ENCODE data around the gene NR2C1.

The NR2C1 gene

GRCh38 chr12:95072900-95073697 lies at the start of gene NR2C1:
Gene NR2C1 (minus strand): TSS chr12:95073618. CDS start chr12:95067384, 6,234 bp downstream.
- TF ChIP-seq, protein P1, sequence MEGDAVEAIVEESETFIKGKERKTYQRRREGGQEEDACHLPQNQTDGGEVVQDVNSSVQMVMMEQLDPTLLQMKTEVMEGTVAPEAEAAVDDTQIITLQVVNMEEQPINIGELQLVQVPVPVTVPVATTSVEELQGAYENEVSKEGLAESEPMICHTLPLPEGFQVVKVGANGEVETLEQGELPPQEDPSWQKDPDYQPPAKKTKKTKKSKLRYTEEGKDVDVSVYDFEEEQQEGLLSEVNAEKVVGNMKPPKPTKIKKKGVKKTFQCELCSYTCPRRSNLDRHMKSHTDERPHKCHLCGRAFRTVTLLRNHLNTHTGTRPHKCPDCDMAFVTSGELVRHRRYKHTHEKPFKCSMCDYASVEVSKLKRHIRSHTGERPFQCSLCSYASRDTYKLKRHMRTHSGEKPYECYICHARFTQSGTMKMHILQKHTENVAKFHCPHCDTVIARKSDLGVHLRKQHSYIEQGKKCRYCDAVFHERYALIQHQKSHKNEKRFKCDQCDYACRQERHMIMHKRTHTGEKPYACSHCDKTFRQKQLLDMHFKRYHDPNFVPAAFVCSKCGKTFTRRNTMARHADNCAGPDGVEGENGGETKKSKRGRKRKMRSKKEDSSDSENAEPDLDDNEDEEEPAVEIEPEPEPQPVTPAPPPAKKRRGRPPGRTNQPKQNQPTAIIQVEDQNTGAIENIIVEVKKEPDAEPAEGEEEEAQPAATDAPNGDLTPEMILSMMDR (IDR thresholded peaks at IDR 0.05; ENCODE audit: control extremely low read depth, extremely low read depth, low read depth, missing control alignments), result no peak
- CTCF ChIA-PET, result interaction anchor here (0.9 to 3.0 kb wide), 29 partner anchors 9 to 527 kb away, joined by 3 to 22 read pairs (median 4); partner anchors contain the start of genes FGD6 and VEZT

GRCh38 chr12:95118788-95119179 lies 45.4 kb upstream of the NR2C1 start:
- no peak for DNase-seq (ENCODE audit: extremely low spot score)
- CTCF ChIA-PET, result interaction anchor here (0.6 to 4.7 kb wide), 2 partner anchors 10 to 417 kb away, joined by 3 to 101 read pairs; no protein-coding TSS in a partner anchor
- TF ChIP-seq, protein P1 (IDR thresholded peaks at IDR 0.05; ENCODE audit: control extremely low read depth, extremely low read depth, low read depth, missing control alignments), result no peak
- POLR2A ChIA-PET, result no interaction called here

More at GRCh38 chr12:95072900-95073697, at the start of gene NR2C1:
- POLR2A ChIA-PET, result interaction anchor here (0.6 to 1.0 kb wide), 2 partner anchors 94 to 401 kb away, joined by 3 to 5 read pairs; partner anchors contain the start of gene METAP2
- DNase-seq (ENCODE audit: extremely low spot score), result peak; percentile 99

GRCh38 chr12:95118138-95118787 lies 44.8 kb upstream of the NR2C1 start:
- POLR2A ChIA-PET, result no interaction called here
- TF ChIP-seq, protein P1 (IDR thresholded peaks at IDR 0.05; ENCODE audit: control extremely low read depth, extremely low read depth, low read depth, missing control alignments), result no peak
- CTCF ChIA-PET, result interaction anchor here (1.0 to 4.7 kb wide), 17 partner anchors 9 to 418 kb away, joined by 3 to 101 read pairs (median 6); partner anchors contain the start of genes FGD6, NR2C1 and VEZT
- DNase-seq (ENCODE audit: extremely low spot score), result no peak

GRCh38 chr12:95117178-95117599 lies 43.8 kb upstream of the NR2C1 start:
- ChIA-PET CTCF (interaction anchor here (0.6 to 4.7 kb wide), 30 partner anchors 10 to 419 kb away, joined by 3 to 101 read pairs (median 4); partner anchors contain the start of genes FGD6, NR2C1 and VEZT), POLR2A (interaction anchor here (0.7 kb wide), 1 partner anchor 12 kb away, joined by 3 read pairs; no protein-coding TSS in a partner anchor)
- peak; percentile 64 for DNase-seq (ENCODE audit: extremely low spot score)
- TF ChIP-seq, protein P1 (IDR thresholded peaks at IDR 0.05; ENCODE audit: control extremely low read depth, extremely low read depth, low read depth, missing control alignments), result peak; percentile 59

DNA sequence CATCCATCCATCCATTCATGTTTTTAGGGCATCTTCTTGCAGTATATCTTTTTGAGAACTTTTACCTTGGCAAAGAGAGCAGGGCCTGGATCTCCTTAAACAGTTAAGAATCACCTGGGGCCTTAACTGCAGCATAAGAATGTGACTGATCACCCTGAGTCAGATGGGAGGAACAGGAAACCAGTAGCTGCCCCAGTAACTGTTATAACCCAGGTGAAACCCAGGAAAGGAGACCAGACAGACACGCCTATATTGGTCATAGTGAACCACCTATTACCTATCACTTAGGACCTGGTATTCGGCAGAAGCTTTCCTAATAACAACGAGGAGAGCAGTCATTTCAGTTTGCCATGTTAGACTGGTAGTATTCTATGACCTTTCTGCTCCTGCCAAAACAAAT lies 43.4 kb upstream of the NR2C1 start:
- no peak for DNase-seq (ENCODE audit: extremely low spot score)
- POLR2A ChIA-PET, result no interaction called here
- TF ChIP-seq, protein P1 (IDR thresholded peaks at IDR 0.05; ENCODE audit: control extremely low read depth, extremely low read depth, low read depth, missing control alignments), result no peak
- CTCF ChIA-PET, result interaction anchor here (0.9 to 4.7 kb wide), 25 partner anchors 10 to 419 kb away, joined by 3 to 101 read pairs (median 5); partner anchors contain the start of genes FGD6, NR2C1 and VEZT

GRCh38 chr12:95116341-95116740 lies 42.9 kb upstream of the NR2C1 start:
- DNase-seq (ENCODE audit: extremely low spot score), result no peak
- POLR2A ChIA-PET, result no interaction called here
- CTCF ChIA-PET, result interaction anchor here (0.9 to 4.7 kb wide), 17 partner anchors 11 to 420 kb away, joined by 3 to 101 read pairs (median 6); partner anchors contain the start of genes FGD6, NR2C1 and VEZT
- TF ChIP-seq, protein P1 (IDR thresholded peaks at IDR 0.05; ENCODE audit: control extremely low read depth, extremely low read depth, low read depth, missing control alignments), result no peak
